A549 (cell line): ENCODE results near the gene RIOX2. TPM values are rescaled to one million over a fixed set of nuclear protein-coding genes. Genes with fewer than 3 reads are reported as not detected.
"Not testable (repeated sequence)": the region's sequence is repeated elsewhere in the genome, so short reads cannot be mapped to it uniquely, and the experiment has no call there.

Source experiments
- ATAC-seq, 2 experiments: fragments of 200-7000 bp in 1 of 2; fragments of >200 bp in 1 of 2; cut with Nextera tagmentation in 1 of 2; cut with Tn5 transposase in 1 of 2; 3 replicates each; pipeline versions ENCODE4 v1.8.0 to v1.9.1; 2018 to 2020; ENCODE audit warnings: mild to moderate bottlenecking in 1 of 2, moderate library complexity in 1 of 2
- CTCF ChIA-PET: fragments of 300-600 bp; sonication (Branson Sonifier 250); formaldehyde crosslinking; extraction: SDS; loops from one replicate; lab custom pipeline; 2021; ENCODE audit warnings: antibody characterized with exemption, inconsistent platforms; lab: Yijun Ruan, JAX
- POLR2A ChIA-PET: fragments of 350-600 bp; formaldehyde crosslinking; extraction: SDS; loops from one replicate; lab custom pipeline; 2021; ENCODE audit warnings: antibody characterized with exemption, inconsistent platforms; lab: Yijun Ruan, JAX
- DNase-seq, 2 experiments: peaks; one replicate each; pipeline versions ENCODE4 v3.0.0 to v3.0.0-alpha.2; 2011 to 2016; ENCODE audit warnings: low read depth in 1 of 2, low spot score in 1 of 2
- FAIRE-seq: peaks from 2 replicates; lab custom pipeline; 2011; peaks lifted over from hg19 to GRCh38; lab: Jason Lieb, UNC
- H3K27ac ChIP-seq, 2 experiments: fragments of >200 bp; sonication (Bioruptor Twin); formaldehyde crosslinking; 3 replicates each; pipeline ENCODE4 v1.5.1; 2016 to 2017
- H3K4me1 ChIP-seq: fragments of >200 bp; sonication (Bioruptor Twin); formaldehyde crosslinking; 3 replicates; pipeline ENCODE4 v1.6.1; 2016
- H3K4me2 ChIP-seq: fragments of >200 bp; sonication (Bioruptor Twin); formaldehyde crosslinking; 3 replicates; pipeline ENCODE4 v1.6.1; 2016
- H3K4me3 ChIP-seq: fragments of >200 bp; sonication (Bioruptor Twin); formaldehyde crosslinking; 3 replicates; pipeline ENCODE4 v1.5.1; 2016
- H3K9me3 ChIP-seq: fragments of >200 bp; sonication (Bioruptor Twin); formaldehyde crosslinking; 3 replicates; pipeline ENCODE4 v1.6.1; 2016
- BHLHE40 ChIP-seq: IDR thresholded peaks from 2 replicates; pipeline ENCODE4 v1.6.1; 2012; ENCODE audit warnings: low read depth, low read length, inconsistent platforms
- CEBPB ChIP-seq, 2 experiments: fragments of >200 bp in 1 of 2; sonication (Bioruptor Twin) in 1 of 2; formaldehyde crosslinking in 1 of 2; IDR thresholded peaks; 2 replicates each; pipeline ENCODE4 v1.6.1; 2012 to 2016
- FOSL2 ChIP-seq, 2 experiments: fragments of 450-650 bp in 1 of 2; fragments of >200 bp in 1 of 2; sonication (Bioruptor Twin) in 1 of 2; formaldehyde crosslinking; IDR thresholded peaks; 2 replicates each; pipeline versions ENCODE4 v1.5.0 to v1.6.1; 2016 to 2020; ENCODE audit warnings: mild to moderate bottlenecking in 1 of 2, moderate library complexity in 1 of 2
- GATA3 ChIP-seq: IDR thresholded peaks from 2 replicates; pipeline ENCODE4 v1.6.1; 2012; ENCODE audit warnings: borderline replicate concordance
- HOXA7 ChIP-seq: fragments of 250-450 bp; sonication (Bioruptor Pico); IDR thresholded peaks from 2 replicates; pipeline ENCODE4 v1.5.0; 2020; ENCODE audit warnings: mild to moderate bottlenecking, moderate library complexity
- JUN ChIP-seq, 2 experiments: fragments of >200 bp; sonication (Bioruptor Twin); formaldehyde crosslinking; IDR thresholded peaks; 2 replicates in 1 of 2; 3 replicates in 1 of 2; pipeline ENCODE4 v1.6.1; 2016 to 2017
- JUNB ChIP-seq: fragments of >200 bp; sonication (Bioruptor Twin); formaldehyde crosslinking; IDR thresholded peaks from 2 replicates; pipeline ENCODE4 v1.6.1; 2016
- KDM5A ChIP-seq: fragments of 200-600 bp; sonication (generic); IDR thresholded peaks from 2 replicates; pipeline ENCODE4 v1.6.1; 2016; ENCODE audit warnings: antibody characterized with exemption, mild to moderate bottlenecking
- MAZ ChIP-seq: fragments of 150-350 bp; IDR thresholded peaks from 2 replicates; pipeline ENCODE4 v1.6.1; 2014; ENCODE audit warnings: antibody characterized with exemption, low read depth, low read length, borderline replicate concordance
- NFE2L2 ChIP-seq: fragments of 150-350 bp; conservative IDR thresholded peaks from 2 replicates; pipeline ENCODE4 v1.6.1; 2014; ENCODE audit warnings: low read length
- RARB ChIP-seq: fragments of 250-450 bp; sonication (Bioruptor Pico); IDR thresholded peaks from 2 replicates; pipeline ENCODE4 v1.8.0; 2021; ENCODE audit warnings: mild to moderate bottlenecking, moderate library complexity
- RFX5 ChIP-seq: fragments of 450-650 bp; IDR thresholded peaks from 2 replicates; pipeline ENCODE4 v1.7.1; 2014; ENCODE audit warnings: antibody characterized with exemption, mild to moderate bottlenecking, moderate library complexity
- SREBF2 ChIP-seq: fragments of 450-650 bp; IDR thresholded peaks from 2 replicates; pipeline ENCODE4 v1.6.1; 2014; ENCODE audit warnings: mild to moderate bottlenecking, moderate library complexity
- ZFP36 ChIP-seq: fragments of 450-650 bp; IDR thresholded peaks from 2 replicates; pipeline ENCODE4 v1.6.1; 2014; ENCODE audit warnings: borderline replicate concordance; ENCODE audit not compliant: partially characterized antibody
- WGBS: methylation state at CpG from one replicate; pipeline ENCODE4 v1.1.6; 2017; ENCODE audit errors: missing lambda C conversion rate; 5-methylcytosine and 5-hydroxymethylcytosine counted together
- polyA plus RNA-seq, 4 experiments: library from polyadenylated mRNA; depleted of rRNA in 3 of 4; stranded (reverse); fragments of >200 nt; fragmentation: RNase III in 1 of 4; extraction: RNeasy Plus Mini Kit Qiagen cat#74134 plus additional on column Dnase treatment in 1 of 4; gene quantifications; 2 replicates in 3 of 4; 3 replicates in 1 of 4; pipeline ENCODE4 v1.2.3, GENCODE V29; 2011 to 2017
- TF ChIP-seq, protein P1 (sequence below): fragments of >200 bp; sonication (Bioruptor Twin); formaldehyde crosslinking; IDR thresholded peaks from 3 replicates; pipeline ENCODE4 v1.6.1; 2016
- TF ChIP-seq, protein P2 (sequence below): fragments of >200 bp; sonication (Bioruptor Twin); formaldehyde crosslinking; IDR thresholded peaks from 2 replicates; pipeline ENCODE4 v1.6.1; 2016

Gene RIOX2
- polyA plus RNA-seq, 2 of the 4 experiments (the other 2 are of a cell fraction) = 34.1 to 49.6 TPM

DNA sequence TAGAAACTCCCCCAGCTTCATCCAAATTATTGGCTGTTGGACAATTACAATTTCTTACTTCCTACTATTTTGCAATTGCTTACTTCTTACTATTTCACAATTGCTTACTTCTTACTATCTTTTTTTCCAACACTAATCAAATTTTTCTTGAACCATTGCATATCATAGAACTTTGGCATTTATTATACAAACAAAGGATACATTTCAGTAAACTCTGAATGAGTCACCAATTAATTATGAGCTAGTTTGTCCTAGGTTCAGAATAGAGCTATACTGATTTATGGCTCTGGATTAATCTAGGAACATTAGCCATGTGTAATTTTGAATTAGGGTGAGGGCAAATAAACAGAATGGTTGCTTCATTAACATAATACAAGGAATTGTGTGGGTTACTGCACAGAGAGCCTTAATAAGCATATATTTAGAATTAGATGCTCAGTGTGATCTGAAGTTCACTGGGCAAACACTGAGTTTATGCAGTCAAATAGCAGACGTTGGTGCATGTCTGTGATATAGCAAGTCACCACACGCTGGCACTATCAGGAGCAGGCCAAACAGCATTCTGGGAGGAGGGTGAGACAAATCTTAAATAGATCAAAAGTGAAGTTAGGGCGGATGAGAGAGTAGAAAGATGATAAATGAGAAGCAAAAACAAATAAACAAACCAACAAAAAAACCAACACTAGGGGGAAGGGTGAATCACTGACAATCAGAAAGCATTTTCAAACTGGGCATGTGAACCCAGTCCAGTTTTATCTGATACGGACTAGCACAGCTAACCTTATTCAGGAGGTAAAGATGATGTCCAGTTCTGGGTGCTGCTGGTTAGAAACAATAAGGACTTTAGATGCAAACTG is 41.4 kb upstream of the RIOX2 start:
- no peak overlapping the region for H3K4me3 ChIP-seq
- no peaks in the 10 kb centered on the region; the same call in 2 of the 3 replicates for H3K9me3 ChIP-seq
- H3K27ac ChIP-seq = peak overlapping the region; percentile 49 to 57; a peak in 5 of 6 replicates
- CTCF ChIA-PET = interaction anchor here (0.6 to 8.7 kb wide), 4 partner anchors 9 to 1295 kb away, joined by 3 to 101 read pairs (median 5); no protein-coding TSS in a partner anchor
- peaks cover 25% of the 10 kb centered on the region for H3K4me1 ChIP-seq
- TF ChIP-seq, protein P1, sequence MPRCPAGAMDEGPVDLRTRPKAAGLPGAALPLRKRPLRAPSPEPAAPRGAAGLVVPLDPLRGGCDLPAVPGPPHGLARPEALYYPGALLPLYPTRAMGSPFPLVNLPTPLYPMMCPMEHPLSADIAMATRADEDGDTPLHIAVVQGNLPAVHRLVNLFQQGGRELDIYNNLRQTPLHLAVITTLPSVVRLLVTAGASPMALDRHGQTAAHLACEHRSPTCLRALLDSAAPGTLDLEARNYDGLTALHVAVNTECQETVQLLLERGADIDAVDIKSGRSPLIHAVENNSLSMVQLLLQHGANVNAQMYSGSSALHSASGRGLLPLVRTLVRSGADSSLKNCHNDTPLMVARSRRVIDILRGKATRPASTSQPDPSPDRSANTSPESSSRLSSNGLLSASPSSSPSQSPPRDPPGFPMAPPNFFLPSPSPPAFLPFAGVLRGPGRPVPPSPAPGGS = no peak
- TF ChIP-seq RARB (CRISPR knock-in tag) (no peak), JUN (IDR thresholded peaks at IDR 0.05) (0 out of 5 replicates have a peak, but pooled peaks of 1 of the 2 experiments have one; percentile 57), FOSL2 (IDR thresholded peaks at IDR 0.05) (no peak), FOSL2 (CRISPR knock-in tag; IDR thresholded peaks at IDR 0.05) (peak; percentile 90), ZFP36 (no peak), GATA3 (peak; percentile 57), CEBPB (IDR thresholded peaks at IDR 0.05) (peak; percentile 83 to 84), JUNB (0 out of 2 replicates have a peak, but pooled peaks have one; percentile 35)
- TF ChIP-seq, protein P2, sequence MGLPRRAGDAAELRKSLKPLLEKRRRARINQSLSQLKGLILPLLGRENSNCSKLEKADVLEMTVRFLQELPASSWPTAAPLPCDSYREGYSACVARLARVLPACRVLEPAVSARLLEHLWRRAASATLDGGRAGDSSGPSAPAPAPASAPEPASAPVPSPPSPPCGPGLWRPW = 0 out of 2 replicates have a peak, but pooled peaks have one; percentile 31
- H3K4me2 ChIP-seq = peak overlapping the region; percentile 75
- FAIRE-seq (peak; percentile 68), DNase-seq (peak; percentile 31 to 83), ATAC-seq (peak; percentile 95 to 97)
- POLR2A ChIA-PET = no interaction called here
- 11% methylated on average over 4 of the region's 4 CpGs for WGBS

DNA sequence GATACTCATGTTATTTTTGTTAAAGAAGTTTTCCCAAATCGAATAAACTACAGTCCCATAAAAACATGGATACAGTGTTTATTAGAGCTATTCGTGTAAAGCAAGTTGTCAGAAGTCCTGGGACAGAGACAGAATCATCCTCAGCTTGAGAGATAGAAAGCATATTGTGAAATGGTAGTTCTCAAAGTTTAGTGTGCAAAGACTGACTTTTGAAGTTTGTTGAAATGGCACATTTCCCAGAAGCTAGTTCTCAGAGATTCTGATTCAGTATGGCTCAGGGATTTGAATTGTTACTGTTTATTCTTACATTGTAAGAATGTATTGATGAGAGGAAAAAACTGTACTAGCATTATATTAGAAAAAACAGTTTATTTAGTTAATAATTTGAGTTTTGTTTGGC is 40.7 kb upstream of the RIOX2 start:
- H3K27ac ChIP-seq = 0 out of 6 replicates have a peak overlapping the region, but pooled peaks of 1 of the 2 experiments have one; percentile 6
- no peak overlapping the region for H3K4me3 ChIP-seq
- TF ChIP-seq SREBF2 (no peak), MAZ (no peak), CEBPB (IDR thresholded peaks at IDR 0.05) (no peak), NFE2L2 (no peak), KDM5A (no peak), RFX5 (no peak), HOXA7 (CRISPR knock-in tag) (no peak), BHLHE40 (no peak)
- TF ChIP-seq, all 56 proteins: peak for 0
- Histone ChIP-seq H3K4me2 (peak overlapping the region; percentile 75), H3K4me1 (peaks cover 25% of the 10 kb centered on the region), H3K9me3 (no peaks in the 10 kb centered on the region; the same call in 2 of the 3 replicates)
- peak in 1 of 2 experiments; percentile 53 for DNase-seq
- POLR2A ChIA-PET = no interaction called here
- 4% methylated on average over 2 of the region's 2 CpGs for WGBS
- peak; percentile 28 to 49; a peak in 3 of 6 replicates for ATAC-seq
- FAIRE-seq = no peak
- CTCF ChIA-PET = interaction anchor here (0.6 to 8.7 kb wide), 2 partner anchors 10 to 1294 kb away, joined by 3 to 101 read pairs; no protein-coding TSS in a partner anchor

DNA sequence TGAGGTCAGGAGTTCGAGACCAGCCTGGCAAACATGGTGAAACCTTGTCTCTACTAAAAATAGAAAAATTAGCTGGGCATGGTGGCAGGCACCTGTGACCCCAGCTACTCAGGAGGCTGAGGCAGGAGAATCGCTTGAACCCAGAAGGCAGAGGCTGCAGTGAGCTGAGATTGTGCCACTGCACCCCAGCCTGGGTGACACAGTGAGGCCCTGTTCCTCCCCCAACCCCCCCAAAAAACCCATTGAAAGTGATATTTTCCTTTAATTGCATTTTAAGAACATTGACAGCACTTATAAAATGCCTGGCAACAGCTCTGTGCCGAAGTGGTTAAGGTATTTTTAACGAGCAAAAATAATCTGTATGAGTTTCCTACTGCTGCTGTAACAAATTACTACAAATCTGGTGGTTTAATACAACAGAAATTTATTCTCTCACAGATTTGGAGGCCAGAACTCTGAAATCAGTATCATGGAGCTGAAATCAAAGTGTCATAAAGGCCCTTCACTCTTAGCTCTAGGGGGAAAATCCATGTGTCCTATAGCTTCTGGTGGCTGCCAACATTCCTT is 38.7 kb upstream of the RIOX2 start:
- ATAC-seq, H3K9me3 ChIP-seq, POLR2A ChIA-PET, H3K4me2 ChIP-seq, DNase-seq, FAIRE-seq, H3K27ac ChIP-seq, H3K4me3 ChIP-seq: not testable (repeated sequence)
- WGBS = 76% methylated on average over 4 of the region's 4 CpGs
- peaks cover 25% of the 10 kb centered on the region for H3K4me1 ChIP-seq
- CTCF ChIA-PET = interaction anchor here (0.6 to 8.7 kb wide), 4 partner anchors 12 to 1735 kb away, joined by 3 to 101 read pairs (median 3); no protein-coding TSS in a partner anchor
